ENCODE measurements around the gene TUBB2A. TPM values are rescaled to one million over a fixed set of nuclear protein-coding genes. Genes with fewer than 3 reads are reported as not detected.

TUBB2A gene
- total and polyA plus RNA-seq, 2 of the 4 experiments (the other 2 are of a cell fraction), result 164 to 264 TPM

DNA sequence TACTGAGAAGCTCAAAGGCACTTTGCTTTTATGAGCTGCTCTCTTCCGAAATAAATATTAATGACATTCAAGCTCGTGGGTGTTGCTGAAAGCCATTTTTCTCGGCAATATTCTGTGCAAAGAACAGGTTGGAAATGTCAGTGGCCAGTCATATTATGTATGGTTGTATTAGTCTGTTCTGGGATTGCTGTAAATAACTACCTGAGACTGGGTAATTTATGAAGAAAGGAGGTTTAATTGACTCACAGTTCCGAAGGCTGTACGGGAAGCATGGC lies 38.0 kb upstream of the TUBB2A start:
- in situ Hi-C loops (cut with MboI; ENCODE audit: low sequenced_read_pairs) (no loop called here), dilution Hi-C loops (cut with HindIII; ENCODE audit: low sequenced_read_pairs, unreplicated experiment) (no loop called here), intact Hi-C loops (cut with micrococcal nuclease) (no loop called here)
- Histone ChIP-seq H3K9me3 (ENCODE audit: control insufficient read depth, insufficient read depth, low read length) (peaks cover 5% of the 10 kb centered on the region), H3K18ac (ENCODE audit: low read depth, low read length) (no peak overlapping the region), H3K4ac (ENCODE audit: low read depth, low read length) (no peak overlapping the region), H3K9ac (ENCODE audit: low read depth, low read length) (no peak overlapping the region), H2AK9ac (replicated peaks; ENCODE audit: low read depth, low read length, poor library complexity) (no peak overlapping the region), H4K20me1 (ENCODE audit: insufficient read depth, low read length) (no peaks in the 10 kb centered on the region), H4K91ac (ENCODE audit: insufficient read depth, low read depth, low read length) (no peak overlapping the region), H4K5ac (ENCODE audit: low read depth, low read length) (no peak overlapping the region), H3K4me1 (ENCODE audit: control insufficient read depth, insufficient read depth, low read length) (peaks cover 5% of the 10 kb centered on the region), H2BK120ac (ENCODE audit: low read depth, low read length) (no peak overlapping the region), H3K27me3 (ENCODE audit: control insufficient read depth, insufficient read depth, low read length) (peaks cover 4% of the 10 kb centered on the region; the same call in 1 of the 2 replicates), H2AFZ (replicated peaks; ENCODE audit: low read length, poor library complexity) (peak overlapping the region; percentile 75), H2AK5ac (ENCODE audit: low read depth, low read length) (no peak overlapping the region), H2BK15ac (ENCODE audit: low read depth, low read length) (no peak overlapping the region), H3K36me3 (ENCODE audit: control insufficient read depth, insufficient read depth, low read length) (no peaks in the 10 kb centered on the region), H3K56ac (ENCODE audit: extremely low read depth, insufficient read depth, low read length) (no peak overlapping the region), H3K14ac (replicated peaks; ENCODE audit: low read depth, low read length) (no peak overlapping the region), H3K4me3 (ENCODE audit: insufficient read depth, low read depth, low read length) (no peak overlapping the region), H3K27ac (ENCODE audit: insufficient read depth, low read length) (no peak overlapping the region), H3K79me1 (ENCODE audit: low read depth in 1 of 2, low read length in 2 of 2) (no peaks in the 10 kb centered on the region), H2BK5ac (ENCODE audit: low read depth, low read length, poor library complexity, severe bottlenecking) (no peak overlapping the region), H3K9me1 (ENCODE audit: insufficient read depth, low read length) (no peaks in the 10 kb centered on the region; the same call in 1 of the 2 replicates), H3K23ac (ENCODE audit: low read depth, low read length) (no peak overlapping the region), H4K8ac (ENCODE audit: low read depth in 2 of 2, low read length in 2 of 2) (no peak overlapping the region; a peak in 1 of 4 replicates), H3K4me2 (ENCODE audit: low read depth, low read length) (no peak overlapping the region), H2BK20ac (ENCODE audit: low read depth, low read length) (no peak overlapping the region)
- POLR2A ChIA-PET (ENCODE audit: unreplicated experiment), result no interaction called here
- ATAC-seq (ENCODE audit: low read depth), result no peak
- CTCF ChIA-PET, result no interaction called here
- no TSS peak for BruUV-seq (replicated peaks)
- DNase-seq, result no peak
- TF ChIP-seq MAFK (IDR thresholded peaks at IDR 0.05; ENCODE audit: low read depth, low read length) (no peak), CEBPB (IDR thresholded peaks at IDR 0.05; ENCODE audit: low read depth, low read length) (no peak), RAD21 (IDR thresholded peaks at IDR 0.05; ENCODE audit: low read length) (no peak), BHLHE40 (IDR thresholded peaks at IDR 0.05; ENCODE audit: low read depth, low read length) (no peak)
- TF ChIP-seq, protein P1, sequence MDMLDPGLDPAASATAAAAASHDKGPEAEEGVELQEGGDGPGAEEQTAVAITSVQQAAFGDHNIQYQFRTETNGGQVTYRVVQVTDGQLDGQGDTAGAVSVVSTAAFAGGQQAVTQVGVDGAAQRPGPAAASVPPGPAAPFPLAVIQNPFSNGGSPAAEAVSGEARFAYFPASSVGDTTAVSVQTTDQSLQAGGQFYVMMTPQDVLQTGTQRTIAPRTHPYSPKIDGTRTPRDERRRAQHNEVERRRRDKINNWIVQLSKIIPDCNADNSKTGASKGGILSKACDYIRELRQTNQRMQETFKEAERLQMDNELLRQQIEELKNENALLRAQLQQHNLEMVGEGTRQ (IDR thresholded peaks at IDR 0.05; ENCODE audit: low read depth, low read length), result no peak
- WGBS, 2 experiments (ENCODE audit: extremely low coverage in 2 of 2, insufficient read length in 1 of 2), result 40% methylated on average over 1 of the region's 5 CpGs; no CpG with 5 or more reads in 1 of the 2 experiments

Measured in IMR-90 (cell line).